GM18507 (cell line): ENCODE results near the gene EGLN3.
"Not testable (repeated sequence)": the region's sequence is repeated elsewhere in the genome, so short reads cannot be mapped to it uniquely, and the experiment has no call there.

ENCODE experiments used
- DNase-seq: peaks from one replicate; pipeline ENCODE4 v3.0.0; 2011; ENCODE audit warnings: low read depth; ENCODE audit not compliant: insufficient read length; ENCODE audit errors: extremely low spot score
- FAIRE-seq: peaks from 2 replicates; lab custom pipeline; 2011; peaks lifted over from hg19 to GRCh38; lab: Jason Lieb, UNC

Gene EGLN3

DNA sequence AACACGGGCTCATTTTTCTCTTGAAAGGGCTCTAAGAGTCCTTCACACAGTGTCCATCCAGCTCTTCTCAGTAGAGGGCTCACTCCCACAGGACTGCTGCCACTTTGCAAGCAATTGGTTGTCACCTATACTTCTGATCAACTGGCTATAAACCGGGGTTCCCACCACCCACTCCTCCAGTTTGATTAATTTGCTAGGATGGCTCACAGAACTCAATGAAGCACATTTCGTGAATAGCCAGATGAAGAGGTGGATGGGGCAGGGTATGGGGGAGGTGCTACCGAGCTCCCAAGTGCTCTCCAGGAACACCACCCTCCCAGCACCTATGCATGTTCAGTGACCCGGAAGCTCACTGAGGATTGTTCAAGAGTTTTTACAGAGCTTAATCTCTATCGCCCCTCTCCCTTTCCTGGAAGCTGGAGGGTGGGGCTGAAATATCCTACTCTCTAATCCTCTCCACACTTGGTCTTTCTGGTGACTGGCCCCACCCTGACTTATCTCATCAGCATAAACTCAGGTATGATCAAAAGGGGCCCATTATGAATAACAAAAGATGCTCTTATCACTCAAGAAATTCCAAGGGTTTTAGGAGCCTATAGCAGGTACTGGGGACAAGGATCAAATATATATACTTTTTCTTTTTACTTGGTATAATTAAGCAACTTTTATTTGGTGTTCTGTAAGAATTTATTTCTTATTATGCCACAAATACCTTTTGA lies 13.9 kb upstream of the EGLN3 start:
- FAIRE-seq = no peak
- no peak for DNase-seq

DNA sequence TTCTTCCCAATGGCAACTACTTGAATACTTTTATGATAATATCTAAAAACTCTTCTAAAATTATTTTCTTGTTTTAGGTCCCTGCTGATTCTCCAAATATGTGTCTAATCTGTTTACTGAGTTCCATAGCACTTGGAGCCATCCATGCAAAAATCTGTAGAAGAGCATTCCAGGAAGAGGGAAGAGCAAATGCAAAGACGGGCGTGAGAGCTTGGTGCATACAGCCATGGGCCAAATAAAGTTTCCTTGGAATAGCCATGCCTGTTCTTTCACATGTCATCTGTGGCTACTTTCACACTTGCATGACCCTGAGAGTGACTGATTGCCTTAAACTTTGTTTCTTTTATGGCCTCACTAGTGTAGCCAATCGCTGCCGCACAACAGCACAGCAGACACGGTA lies 13.0 kb upstream of the EGLN3 start:
- no peak for DNase-seq
- FAIRE-seq = no peak

DNA sequence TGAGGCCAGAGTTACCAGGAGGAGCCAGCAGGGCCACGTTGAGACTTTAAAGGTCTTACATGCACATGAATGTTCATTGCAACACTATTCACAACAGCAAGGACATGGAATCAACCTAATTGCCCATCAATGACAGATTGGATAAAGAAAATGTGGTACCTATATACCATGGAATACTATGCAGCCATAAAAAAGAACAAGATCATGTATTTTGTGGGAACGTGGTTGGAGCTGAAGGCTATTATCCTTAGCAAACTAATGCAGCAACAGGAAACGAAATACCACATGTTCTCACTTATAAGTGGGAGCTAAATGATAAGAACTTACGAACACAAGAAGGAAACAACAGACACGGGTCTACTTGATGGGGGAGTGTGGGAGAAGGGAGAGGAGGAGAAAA lies 11.6 kb upstream of the EGLN3 start:
- not testable (repeated sequence) for DNase-seq, FAIRE-seq

- no peak for FAIRE-seq
- DNase-seq = no peak
These were observed 11.1 kb upstream of the EGLN3 start for GRCh38 chr14:33962016-33962415.

- no peak for FAIRE-seq
These were observed 8.8 kb upstream of the EGLN3 start for GRCh38 chr14:33959692-33960151.

DNA sequence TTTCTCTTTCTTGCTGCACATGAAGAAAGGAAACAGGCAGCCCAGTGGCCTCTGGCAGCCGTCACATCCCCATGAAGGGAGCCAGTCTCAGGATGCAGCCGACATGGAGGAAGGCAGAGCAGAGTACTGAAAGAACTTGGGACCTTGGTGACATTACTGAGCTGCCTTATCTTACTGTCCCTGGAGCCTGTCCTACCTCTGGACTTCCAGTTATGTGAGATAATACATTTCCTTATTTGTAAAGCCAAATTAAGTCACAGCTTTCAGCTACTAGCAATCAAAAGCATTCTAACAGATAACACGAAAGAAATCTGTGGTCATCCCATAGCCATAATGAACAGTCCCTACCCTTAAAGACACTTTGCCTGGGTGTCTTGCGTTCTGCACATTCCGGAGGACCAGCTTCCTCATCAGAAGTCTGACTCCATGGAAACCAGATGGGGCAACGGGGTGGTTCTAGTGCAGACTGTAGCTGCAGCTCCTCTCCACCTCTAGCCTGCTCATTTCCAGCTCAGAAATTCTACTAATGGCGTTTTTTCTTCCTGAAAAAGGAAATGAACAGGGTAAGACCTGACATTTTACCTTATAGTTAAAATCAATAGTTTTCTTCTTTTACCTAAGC lies 7.8 kb upstream of the EGLN3 start:
- FAIRE-seq = no peak

More at GRCh38 chr14:33959692-33960151, 8.8 kb upstream of the EGLN3 start:
- no peak for DNase-seq

GRCh38 chr14:33957993-33958392 lies 7.1 kb upstream of the EGLN3 start:
- FAIRE-seq (peak; percentile 15), DNase-seq (no peak)

More for the DNA sequence above, 7.8 kb upstream of the EGLN3 start:
- no peak for DNase-seq

GRCh38 chr14:33957299-33957698 lies 6.4 kb upstream of the EGLN3 start:
- no peak for FAIRE-seq

DNA sequence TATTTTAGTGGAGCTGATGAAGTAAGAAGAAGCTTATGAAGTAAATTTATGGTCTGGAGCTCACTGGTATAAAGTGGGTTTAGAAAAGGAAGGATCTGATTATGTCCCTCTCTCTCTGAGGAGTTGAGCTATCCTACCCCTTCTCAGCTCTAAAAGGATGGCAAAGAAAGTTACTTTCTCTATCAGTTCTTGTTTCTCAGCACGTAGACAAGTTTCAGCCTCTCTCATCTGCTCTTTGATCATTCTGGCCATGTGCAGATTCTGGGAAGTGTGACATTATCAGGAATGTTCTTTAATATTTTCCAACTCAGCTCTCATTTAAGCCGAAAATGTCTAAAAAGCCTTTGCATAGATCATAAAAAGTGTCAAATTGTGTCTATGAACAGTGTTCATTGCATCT lies 5.8 kb upstream of the EGLN3 start:
- FAIRE-seq (no peak), DNase-seq (no peak)

More at GRCh38 chr14:33957299-33957698, 6.4 kb upstream of the EGLN3 start:
- DNase-seq = no peak

DNA sequence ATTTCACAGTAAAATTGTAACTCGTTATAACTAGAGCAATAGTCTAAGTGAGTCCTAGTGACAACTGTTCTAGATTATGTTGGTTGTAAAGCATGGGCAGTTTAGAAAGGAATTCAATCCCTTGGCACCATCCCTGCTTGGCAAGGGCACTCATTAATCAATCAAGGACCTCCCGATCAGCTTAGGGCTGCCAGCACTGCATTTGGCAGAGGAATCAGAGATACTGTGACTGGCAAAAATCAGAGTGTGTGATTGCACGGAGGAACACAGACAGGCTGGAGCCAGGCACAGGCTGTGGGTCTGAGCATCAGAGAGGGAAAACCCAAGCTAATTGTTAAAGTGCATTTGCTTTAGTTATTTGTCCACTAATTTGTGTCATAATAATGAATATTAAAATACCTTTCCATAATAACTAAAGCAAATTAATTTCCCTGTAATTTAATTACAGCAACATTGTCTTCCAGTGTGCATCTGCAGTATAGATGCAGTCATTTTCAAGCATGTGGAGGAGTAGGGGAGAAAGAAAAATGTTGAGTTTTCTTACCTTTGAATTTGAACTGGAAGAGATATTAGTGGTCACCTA lies 3.2 kb upstream of the EGLN3 start:
- no peak for FAIRE-seq
- no peak for DNase-seq

- DNase-seq = no peak
- no peak for FAIRE-seq
These were observed 1.7 kb upstream of the EGLN3 start for GRCh38 chr14:33952541-33952940.

DNA sequence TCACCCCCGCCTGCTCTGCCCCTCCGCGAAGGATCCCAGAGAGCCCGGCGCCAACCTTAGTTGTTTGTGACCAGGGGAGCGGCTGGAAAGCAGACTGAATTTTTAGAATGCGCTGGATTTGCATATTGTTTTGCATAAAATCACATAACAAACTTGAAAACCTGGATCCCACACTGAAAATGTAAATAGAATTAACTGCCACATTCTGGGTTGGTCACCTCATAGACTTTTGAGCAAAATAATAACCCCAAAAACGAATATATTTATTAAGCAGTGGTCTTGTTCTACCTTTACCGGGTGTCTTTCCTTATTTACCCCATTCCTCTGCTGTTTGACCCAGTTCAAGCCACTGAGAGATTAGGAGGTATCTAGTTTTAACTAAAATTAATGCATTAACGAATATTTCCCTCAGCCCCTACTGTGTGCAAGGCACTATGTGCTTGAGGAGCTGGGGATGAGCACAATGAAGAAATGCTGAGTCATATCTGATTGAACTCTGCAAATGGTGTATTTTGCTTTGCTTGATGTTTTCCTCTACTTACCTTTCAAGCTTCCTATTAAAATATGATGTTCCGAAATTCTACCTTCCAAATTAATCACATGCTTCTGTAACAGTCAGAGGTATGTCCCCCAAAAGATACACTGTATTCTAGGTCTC lies 438 bp upstream of the EGLN3 start:
- no peak for DNase-seq
- FAIRE-seq = no peak

- no peak for FAIRE-seq
These were observed 1.4 kb downstream of the EGLN3 start for GRCh38 chr14:33949411-33949893.

GRCh38 chr14:33948869-33949408 lies 1.9 kb downstream of the EGLN3 start:
- FAIRE-seq (peak; percentile 35), DNase-seq (no peak)

More at GRCh38 chr14:33949411-33949893, 1.4 kb downstream of the EGLN3 start:
- DNase-seq = no peak

DNA sequence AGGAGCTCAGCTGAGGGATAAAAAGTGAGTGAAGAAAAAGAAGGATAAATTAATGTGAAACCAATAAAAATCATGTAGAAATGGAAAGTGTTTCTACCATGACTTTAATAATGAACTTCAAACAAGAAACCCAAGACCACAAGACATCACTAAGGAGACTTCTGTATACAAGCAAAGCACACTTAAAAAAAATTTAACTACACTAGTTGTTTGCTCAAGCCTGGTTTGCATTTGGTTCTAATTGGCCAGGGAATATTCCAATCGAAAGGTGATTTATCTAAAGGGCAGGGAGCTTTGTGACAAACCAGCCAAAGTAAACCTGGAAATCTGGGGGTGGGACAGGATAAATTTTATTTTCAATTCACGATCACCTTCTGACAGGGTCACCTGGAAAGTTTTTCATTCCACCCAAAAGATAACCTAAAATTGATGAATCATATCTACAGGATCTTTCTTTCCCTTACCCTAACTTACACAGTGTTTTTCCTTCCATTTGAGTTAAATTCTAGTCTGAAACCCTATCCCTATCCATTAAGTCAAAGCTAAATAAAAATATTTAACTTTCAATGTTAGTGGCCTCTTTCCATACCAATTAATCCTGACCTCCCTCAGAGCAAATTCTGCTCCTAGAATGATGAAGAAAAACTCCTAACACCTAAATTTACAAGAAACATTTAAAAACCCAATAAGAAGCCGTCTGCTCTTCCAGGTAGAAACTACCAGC lies 2.6 kb downstream of the EGLN3 start:
- no peak for DNase-seq
- no peak for FAIRE-seq

- no peak for DNase-seq
- FAIRE-seq = no peak
These were observed 4.0 kb downstream of the EGLN3 start for GRCh38 chr14:33946679-33947476.

DNA sequence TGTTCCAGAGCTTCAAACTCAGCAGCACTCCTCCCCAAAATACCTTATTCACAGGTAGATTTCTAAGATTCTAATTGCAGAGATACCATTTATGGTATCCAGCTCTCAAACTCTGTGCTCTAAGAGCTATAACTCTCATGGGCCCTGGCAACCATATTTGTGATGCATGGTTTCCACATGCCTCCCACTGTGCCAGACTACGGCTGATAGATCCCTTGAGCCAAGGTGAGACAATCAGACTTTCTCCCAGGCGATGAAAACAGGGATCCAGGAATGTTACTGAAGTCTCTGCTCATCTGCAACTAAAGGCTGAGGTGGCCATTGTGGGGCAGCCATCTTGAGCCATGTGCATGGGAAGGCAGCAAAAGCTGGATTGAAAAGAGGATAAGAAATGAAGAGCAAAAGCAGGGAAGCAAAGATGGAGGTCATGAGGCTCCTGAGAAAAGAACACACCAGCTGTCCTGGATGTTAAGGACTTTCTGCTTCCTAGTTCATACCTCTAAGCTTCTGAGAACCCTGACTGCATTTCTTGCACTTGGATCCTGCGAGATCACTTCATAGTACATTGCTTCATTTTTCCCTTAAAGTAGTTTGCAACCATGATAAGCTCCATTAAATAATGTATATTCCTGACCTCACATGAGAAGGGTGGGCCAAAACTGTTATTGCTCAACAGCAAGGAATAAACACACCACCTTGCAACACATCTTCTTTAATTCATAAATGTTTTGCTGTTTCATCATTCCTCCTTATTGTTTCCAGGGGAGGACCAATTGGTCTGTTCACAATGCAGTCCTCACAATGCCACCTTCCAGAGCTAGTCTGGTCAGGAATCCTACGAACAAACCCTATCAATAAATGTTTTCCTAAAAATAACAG lies 5.4 kb downstream of the EGLN3 start:
- DNase-seq (no peak), FAIRE-seq (no peak)
